Stimulated activated CD4-positive, alpha-beta T cell treated with anti-CD3 and anti-CD28 coated beads, TNF-alpha, amount 100 ng/mL, for 48 hours (primary cell): Measurements from ENCODE around the gene FCN3.

Experiments
- DNase-seq, 3 donors: peaks; one replicate each; pipeline ENCODE4 v3.0.0-alpha.2; 2020; ENCODE audit warnings: low read depth in 3 of 3

The FCN3 gene

DNA sequence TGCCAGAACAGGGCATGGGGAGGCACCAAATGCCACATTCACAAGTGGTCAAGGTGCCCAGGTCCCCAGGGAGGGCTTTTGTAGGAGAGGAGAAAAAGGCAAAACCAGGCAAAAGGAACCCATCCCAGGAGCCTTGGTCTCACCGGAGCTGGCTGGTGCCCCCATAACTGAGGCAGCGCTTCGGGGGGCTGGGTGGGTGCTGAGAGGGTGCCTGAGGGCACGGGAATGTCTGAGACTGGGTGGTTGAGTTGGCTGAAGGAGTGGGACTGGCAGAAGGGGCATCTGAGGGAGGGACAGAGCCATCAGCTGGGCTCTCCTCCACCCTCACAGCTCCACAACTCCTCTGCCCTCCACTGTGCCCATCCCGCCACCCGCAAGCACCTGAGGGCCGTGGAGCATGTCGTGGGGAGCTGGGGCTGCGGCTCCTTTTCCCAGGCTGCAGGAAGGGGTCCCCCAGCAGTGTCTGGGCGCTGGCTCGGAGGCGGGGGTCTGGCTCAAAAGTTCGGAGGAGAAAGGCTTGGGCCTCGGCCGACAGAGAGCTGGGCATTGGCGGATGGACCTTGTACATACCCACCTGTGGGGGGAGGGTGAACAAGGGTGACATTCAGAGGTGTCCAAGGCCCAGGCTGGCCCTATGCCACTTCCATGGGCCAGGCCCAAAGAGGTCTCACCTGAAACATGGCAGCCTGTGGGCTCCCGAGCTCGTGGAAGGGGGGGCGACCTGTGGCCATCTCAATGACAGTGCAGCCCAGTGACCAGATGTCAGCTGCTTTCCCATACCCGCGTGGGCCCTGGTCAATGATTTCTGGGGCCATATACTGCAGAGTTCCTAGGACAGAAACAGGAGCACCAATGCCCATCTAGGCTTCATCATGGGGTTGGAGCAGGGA, 16.3 kb downstream of the FCN3 start:
- DNase-seq: no peak

DNA sequence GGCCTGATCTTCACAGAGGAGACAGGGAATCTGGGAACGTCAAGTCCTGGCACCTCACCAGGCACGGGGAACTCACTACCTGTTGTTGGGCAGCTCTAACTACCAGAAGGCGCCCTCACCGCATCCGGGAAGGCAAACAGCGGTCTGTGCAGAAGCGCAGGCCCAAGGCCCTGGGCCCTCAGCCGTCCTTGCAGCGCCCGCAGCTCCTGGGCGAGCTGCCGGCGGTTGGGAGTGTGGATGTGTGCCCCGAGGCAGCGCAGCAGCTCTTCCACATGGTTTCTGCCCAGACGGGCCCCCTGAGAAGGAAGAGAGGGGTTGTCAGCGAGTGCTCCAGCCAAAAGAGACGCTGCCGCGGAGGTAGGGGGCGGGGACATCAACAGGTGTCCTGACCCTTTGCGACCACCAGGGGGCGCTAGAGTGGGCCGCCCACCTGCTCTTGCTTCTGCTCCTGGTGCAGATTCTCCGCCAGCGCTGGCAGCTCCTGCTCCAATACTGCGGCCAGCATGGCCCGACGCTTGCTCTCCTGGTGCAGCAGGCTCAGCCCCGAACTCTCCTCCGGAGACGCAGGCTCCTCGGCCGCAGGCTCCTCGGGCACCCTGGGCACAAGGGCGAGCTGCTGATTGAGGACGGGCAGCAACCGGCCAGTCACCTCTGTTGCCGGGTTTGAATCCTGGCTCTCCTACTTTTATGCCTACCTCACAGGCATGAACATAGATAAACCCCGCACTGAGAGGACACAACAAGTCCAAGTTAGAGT, 17.2 kb downstream of the FCN3 start:
- DNase-seq: peak in 2 of 3 donors; percentile 64 to 69

DNA sequence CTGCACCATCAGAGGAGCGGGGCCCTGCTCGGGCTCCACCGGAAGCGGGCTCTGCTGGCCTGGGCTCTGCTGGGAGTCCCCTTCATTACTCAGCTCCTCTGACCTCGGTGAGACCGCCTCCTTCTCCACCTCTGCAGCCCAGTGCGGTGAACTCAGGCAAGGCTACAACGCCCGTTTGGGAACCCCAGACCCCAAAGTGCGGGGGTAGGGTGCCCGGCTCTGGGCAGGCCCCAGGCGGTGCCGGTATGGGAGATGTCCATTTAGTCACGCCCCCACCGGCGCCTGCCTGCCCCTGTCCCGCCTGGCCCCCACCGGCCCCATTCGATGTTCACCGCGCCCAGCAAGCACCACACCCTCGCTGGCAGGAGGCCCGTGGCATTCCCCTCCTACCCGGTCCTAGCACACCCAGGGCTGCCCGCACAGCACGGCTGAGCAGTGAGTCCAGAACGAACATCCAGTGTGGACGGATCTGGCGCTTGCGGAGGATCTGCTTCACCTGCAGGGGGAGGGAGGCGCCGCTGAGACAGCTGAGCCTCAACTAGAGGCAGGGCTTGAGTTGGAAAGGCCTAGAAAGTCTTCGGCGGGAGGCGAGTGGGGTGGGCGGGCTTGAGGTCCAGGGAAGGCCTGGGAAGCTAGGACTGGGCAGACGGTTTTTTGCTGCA, 17.9 kb downstream of the FCN3 start:
- DNase-seq: no peak

DNA sequence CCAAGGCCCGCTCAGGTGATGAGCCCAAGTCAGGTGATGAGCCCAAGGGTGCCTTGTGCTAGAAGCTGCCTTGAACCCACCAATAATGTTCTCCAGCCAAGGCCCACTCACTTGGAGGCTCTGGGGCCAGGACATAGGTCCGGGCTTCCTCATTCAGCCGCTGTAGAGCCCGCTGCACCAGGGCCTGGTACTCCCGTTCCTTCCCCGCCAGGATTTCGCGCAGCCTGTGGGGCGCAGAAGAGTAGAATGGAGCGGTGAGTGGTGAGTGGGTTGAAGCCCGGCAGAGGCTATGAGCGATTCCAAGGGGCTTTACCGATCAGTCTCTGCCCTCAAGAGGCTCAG, 18.4 kb downstream of the FCN3 start:
- no peak for DNase-seq

DNA sequence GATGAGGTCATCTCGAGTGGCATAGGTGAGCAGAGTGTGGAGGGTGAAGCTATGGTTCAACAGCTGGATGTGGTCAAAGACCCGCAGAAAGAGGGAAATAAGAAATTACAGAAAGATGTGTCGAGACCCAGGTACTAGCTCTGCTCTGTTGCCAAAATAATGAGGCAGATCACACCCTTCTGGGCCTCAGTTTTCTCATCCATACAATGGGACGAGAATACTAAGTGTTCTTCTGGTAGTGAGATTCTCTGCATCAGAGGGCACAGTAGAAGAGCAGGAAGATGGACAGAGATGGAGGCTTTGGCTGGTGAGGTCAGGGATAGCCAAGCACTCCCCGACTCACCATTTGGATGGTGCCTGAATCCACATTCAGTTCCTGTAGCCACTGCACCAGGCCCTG, 18.9 kb downstream of the FCN3 start:
- DNase-seq: no peak

DNA sequence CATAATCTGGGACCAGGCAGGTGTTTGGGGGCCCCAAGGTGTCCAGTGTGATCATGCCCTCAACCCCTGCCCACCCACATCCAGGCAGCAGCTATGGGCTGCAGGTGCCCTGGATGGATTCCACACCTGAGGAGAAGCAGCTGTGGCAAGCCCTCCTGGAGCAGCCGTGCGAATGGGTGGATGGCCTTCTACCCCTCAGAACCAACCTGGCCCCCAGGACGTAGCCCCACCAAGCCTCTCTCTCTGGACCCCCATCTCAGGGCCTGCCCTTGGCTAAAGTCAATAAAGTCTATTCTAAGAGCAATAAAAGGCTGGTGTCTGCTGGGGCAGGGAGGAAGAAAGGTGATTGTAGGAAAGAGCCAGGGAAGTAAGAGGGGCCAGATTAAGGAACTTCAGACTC, 21.0 kb downstream of the FCN3 start:
- DNase-seq: no peak

DNA sequence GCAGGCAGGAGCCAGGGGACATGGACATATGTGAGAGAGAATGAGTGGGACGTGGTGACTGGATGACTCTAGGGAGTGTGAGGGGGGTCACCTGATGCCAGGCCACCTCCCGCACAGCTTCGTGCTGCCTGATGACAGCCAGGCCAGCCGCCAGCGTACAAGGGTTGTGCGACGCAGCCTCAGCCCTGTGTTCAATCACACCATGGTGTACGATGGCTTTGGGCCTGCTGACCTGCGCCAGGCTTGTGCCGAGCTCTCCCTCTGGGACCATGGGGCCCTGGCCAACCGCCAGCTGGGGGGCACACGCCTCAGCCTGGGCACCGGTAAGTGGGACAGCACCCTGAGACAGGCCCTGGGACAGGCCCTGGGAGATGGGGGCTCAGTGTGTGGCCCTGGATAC, 21.5 kb downstream of the FCN3 start:
- no peak for DNase-seq

DNA sequence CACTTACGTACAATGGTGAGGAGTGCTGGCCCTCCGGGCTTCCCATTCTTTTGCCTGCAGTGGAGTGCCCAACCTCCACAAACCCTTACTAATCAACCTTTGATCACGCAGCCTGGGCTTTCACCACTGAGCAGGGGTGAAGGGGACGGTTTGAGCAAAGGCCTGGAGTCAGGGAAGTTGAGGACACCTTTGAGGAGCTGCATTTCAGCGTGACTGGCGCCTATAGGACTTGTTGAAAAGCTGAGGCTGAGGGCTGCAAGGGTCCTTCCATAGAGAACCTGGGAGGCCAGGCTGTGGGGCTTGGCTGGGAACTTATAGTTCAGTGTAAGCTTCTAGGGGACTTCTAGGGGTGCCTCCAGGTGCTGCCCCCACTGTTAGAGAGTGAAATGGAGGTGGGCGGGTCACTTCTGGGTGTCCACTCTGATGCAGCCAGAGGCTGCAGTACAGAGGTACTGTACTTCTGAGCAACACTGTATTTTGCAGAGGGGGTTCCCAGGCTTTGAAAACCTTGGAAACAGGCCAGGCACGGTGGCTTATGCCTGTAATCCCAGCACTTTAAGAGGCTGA, 23.0 kb downstream of the FCN3 start:
- DNase-seq: no peak

DNA sequence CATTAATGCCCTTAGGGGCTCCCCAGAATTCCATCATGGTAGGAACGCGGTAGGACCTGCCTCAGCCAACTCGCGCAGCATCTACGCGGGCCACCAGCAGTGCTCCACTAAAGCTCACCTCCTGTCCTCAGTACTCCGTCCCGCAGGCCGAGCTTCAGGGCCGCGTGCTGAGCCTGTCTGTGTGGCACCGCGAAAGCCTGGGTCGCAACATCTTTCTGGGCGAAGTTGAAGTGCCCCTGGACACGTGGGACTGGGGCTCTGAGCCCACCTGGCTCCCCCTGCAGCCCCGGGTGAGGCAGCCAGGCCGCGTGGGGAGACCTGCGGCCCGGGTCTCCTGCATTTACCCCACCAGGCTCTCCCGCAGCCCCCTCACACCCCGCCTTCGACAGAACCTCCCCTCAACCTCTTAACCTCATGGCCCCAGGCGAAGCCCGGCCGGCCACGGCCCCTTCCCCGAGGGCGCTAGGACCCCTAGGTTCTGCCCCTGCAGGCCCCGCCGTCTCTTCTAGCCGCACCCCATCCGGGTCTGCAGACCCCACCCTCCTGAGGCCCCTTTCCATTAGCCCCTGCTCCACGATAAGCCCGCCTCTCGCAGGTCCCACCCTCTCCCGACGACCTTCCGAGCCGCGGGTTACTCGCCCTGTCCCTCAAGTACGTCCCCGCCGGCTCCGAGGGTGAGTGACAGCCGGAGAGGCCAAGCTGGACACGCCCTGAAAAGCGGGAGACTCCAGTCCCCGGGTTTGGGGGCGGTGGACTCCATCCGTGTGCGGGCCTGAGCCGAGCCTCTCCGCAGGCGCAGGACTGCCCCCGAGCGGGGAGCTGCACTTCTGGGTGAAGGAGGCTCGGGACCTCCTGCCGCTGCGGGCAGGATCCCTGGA, 23.7 kb downstream of the FCN3 start:
- DNase-seq: no peak

DNA sequence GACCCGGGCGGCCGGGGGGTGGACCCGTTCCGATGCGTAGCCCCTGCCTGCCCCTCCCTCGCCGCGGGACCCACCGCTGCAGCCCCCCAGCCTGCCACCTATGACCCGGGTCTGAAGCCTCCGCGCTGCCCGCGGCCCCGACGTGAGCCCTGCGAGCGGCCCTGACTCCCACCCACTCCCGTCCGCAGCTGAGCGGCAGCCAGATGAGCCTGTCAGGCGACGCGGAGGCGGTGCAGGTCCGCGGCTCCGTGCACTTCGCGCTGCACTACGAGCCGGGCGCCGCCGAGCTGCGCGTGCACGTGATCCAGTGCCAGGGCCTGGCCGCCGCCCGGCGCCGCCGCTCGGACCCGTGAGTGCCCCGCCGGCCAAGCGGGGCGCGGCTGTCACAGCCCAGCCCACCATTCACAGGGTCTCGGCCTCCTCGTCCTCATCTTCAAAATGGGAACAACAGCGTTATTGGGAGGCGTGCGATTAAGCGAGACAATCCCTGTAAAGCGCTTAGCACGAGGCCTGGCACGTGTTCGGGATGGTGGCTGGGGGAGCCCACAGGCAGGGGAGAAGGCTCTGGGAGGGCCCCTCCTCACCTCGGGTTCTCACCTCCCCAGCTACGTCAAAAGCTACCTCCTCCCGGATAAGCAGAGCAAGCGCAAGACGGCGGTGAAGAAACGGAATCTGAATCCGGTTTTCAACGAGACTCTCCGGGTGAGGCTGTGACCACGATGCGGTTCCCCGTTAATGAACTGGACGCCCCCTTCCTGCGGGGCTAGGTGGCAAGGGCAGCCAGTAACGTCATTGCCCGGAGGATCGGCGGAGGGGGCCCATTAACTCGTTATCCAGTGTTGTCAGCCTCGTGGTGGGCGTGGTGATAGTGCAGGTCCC, 24.6 kb downstream of the FCN3 start:
- no peak for DNase-seq

DNA sequence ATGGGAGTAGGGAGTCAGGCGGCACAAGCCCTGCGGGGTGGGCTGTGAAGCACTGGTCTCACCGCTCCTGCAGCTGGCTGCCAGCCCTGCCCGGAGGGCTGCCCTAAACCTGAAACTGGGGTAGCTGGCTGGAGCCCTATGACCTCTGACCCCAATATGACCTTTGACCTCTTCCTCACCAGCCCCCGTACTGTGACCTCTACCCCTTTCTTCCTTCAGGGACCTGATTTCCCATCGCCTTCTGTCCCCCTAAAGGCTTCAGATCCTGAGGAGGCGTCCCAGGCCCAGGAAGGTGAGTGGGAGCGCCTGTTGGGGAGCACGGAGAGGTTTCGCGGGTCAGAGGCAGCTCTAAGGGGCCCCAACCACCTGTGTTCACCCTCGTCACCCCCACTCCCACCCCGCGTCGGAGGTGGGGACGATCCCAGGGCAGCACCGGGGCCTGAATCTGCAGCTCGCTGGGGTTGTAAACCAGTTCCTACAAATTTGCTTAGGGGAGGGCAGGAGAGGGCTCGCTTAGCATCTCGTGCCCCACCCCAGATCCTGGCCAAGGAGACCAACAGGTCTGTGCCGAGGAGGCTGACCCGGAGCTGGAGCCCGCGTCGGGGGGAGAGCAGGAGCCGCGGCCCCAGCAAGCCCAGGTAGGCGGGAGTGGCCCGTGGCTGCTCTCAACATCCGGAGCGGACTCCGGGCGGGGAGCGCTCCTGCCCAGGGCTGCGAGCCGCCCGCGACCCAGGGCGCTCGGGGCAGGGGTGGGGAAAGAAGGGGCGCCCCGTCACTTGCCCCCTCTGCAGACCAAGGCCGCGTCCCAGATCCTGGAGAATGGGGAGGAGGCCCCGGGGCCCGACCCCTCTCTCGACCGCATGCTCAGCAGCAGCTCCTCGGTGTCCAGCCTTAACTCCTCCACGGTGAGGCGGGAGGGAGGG, 25.5 kb downstream of the FCN3 start:
- DNase-seq: no peak

DNA sequence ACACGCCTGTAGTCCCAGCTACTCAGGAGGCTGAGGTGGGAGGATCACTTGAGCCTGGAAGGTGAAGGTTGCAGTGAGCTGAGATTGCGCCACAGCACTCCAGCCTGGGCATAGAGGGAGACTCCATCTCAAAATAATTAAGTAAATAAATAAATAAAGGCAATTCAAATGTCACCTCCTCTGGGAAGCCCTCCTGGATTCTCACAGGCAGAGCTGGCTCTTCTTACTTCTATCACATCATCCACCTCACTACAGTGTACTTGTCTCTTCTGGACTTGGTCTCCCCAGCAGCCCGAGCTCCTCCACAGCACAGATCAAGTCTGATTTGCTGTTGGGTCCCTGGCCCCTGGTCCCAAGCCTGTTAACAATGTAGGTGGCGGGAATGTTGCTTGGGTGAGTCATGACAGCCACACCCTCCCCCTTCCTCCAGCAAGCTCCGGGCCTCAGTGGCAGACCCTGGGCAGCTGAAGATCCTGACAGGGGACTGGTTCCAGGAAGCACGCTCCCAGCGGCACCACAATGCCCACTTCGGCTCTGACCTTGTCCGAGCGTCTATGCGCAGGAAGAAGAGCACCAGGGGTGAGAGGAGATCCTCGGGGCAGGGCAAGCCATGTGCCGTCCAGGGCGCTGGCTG, 27.5 kb downstream of the FCN3 start:
- DNase-seq: no peak

DNA sequence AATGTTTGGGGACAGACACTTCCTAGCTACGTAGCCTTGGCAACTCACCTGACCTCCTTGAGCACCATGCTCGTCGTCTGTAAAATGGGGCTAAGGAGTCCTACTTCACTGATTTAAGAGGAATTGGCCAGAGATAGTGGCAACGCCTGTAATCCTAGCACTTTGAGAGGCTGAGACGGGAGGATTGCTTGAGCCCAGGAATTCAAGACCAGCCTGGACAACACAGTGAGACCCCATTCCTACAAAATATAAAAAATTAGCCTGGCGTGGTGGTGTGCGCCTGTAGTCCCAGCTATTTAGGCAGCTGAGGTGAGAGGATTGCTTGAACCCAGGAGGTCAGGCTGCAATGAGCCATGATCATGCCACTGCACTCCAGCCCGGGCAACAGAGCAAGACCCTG, 28.3 kb downstream of the FCN3 start:
- DNase-seq: no peak

DNA sequence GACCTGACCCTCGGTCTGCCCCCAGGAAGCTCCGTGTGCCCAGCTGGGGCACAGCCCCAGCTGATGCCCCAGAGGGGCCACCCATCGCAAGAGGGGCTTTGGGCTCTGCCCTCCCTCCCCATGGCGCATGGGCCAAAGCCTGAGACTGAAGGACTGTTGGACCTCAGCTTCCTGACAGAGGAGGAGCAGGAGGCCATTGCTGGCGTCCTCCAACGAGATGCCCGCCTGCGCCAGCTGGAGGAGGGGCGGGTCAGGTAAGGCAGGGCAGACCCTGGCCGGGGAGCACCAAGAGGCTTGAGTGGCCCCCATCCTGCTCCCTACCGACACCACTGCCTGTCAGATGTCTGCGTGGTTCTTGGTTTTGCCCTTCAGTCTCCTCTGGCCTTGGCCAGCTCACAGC, 29.4 kb downstream of the FCN3 start:
- DNase-seq: no peak

DNA sequence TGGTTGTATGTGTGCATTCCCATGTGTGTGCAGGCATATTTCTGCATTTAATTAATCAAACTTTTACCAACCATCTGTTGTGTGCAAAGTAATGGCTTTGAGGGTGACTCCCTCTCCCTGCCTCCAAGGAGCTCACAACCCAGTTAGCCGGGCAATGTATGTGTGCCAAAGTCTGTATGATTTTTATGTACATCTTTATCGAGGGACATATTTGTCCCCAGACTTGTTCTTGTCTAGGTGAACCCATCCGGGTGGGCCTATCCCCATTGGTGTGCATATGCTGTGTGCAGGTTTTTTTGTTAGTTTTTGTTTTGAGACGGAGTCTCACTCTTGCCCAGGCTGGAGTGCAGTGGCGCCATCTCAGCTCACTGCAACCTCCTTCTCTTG, 31.0 kb downstream of the FCN3 start:
- DNase-seq: no peak

DNA sequence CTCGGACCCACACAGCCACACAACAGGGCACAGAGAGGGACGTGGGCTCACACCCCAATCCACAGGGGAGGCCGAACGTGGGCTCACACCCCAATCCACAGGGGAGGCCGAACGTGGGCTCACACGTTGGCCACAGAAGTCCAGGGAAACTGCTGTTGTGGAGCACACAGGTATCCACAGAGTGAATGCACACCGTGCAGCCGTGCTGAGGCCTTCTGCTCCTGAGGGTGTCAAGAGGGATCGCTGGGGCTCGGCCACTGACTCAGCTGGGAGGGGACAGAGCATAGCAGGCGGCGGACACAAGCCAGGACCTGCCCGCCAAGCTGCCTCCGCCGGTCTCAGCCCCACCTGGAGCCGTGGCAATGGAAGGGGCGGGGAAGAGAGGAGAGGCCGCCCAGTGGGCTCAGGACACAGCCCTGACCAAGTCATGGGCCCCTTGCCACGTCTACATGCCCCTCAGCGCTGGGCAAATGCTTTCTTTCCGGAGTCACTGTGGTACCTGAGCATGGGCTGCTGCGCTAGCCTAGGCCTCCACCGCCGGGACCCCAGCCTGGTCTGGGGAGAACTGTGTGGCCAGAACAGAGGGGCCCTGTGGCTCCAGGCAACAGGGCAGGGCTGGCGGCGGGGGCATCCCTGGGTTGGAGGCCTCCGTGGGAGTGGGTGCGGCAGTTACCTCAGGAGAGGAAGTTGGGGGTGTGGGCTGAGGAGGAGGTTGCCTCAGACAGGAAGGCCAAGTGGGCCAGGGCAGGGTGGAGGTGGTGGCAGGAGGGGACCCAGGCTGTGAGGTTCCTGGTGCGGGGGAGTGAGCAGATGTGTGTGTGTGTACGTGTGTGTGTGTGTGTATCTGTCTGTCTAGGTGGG, 31.6 kb downstream of the FCN3 start:
- DNase-seq: no peak

DNA sequence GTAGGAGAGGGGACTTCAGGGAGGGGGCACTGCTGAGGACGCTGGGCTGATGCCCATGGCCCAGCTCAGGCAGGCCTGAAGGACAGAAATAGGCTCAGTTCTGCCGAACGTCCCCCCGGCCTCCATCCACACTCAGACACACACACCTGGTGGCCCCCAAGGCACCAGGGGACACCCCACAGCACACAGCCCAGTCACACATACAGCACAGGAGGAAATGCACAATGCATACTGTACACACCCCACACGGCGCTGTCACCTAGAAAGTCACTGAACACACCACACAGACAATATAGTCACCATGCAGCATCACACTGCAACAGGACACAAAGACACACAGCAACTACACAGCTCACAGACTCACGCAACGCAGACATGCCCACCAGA, 32.2 kb downstream of the FCN3 start:
- no peak for DNase-seq
